Activated naive CD4-positive, alpha-beta T cell treated with Interleukin-2 at 50 U/mL for 16 hours (primary cell): ENCODE measurements around the gene BICC1.

ENCODE experiments used
- DNase-seq: peaks from one replicate; pipeline ENCODE4 v3.0.0-alpha.2; 2020

Gene BICC1, protein sequence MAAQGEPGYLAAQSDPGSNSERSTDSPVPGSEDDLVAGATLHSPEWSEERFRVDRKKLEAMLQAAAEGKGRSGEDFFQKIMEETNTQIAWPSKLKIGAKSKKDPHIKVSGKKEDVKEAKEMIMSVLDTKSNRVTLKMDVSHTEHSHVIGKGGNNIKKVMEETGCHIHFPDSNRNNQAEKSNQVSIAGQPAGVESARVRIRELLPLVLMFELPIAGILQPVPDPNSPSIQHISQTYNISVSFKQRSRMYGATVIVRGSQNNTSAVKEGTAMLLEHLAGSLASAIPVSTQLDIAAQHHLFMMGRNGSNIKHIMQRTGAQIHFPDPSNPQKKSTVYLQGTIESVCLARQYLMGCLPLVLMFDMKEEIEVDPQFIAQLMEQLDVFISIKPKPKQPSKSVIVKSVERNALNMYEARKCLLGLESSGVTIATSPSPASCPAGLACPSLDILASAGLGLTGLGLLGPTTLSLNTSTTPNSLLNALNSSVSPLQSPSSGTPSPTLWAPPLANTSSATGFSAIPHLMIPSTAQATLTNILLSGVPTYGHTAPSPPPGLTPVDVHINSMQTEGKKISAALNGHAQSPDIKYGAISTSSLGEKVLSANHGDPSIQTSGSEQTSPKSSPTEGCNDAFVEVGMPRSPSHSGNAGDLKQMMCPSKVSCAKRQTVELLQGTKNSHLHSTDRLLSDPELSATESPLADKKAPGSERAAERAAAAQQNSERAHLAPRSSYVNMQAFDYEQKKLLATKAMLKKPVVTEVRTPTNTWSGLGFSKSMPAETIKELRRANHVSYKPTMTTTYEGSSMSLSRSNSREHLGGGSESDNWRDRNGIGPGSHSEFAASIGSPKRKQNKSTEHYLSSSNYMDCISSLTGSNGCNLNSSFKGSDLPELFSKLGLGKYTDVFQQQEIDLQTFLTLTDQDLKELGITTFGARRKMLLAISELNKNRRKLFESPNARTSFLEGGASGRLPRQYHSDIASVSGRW

DNA sequence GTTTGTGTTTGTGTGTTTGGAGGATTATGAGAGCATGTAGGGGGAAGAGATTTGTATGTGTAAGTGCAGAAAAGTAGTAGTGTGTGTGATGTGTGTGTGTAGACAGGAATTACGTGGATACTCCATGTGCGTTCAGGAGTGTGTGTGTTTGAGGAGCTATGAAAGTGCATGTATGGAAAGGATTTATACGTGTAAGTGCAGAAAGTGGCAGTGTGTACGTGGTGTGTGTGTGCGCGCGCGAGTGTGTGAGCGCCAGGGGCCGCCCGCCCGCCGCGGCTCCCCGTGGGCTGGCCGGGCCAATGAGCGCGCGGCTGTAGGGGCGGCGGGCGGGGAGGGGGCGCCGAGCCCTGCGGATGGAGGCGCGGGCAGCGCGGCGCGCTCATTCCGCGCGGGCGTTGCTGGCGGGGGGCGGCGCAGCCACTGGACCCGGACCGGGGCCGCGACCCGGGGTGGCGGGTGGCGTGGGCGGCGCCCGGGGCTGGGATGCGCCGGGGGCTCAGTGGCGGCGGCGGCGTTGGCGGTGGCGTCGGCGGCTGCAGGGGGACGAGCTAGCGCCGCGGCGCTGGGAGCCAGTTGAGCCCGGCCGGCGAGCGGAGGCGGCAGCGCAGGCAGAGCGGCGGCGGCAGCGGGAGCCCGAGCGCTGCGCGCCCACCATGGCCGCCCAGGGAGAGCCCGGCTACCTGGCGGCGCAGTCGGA, at the start of gene BICC1:
Gene BICC1, plus strand, starts transcription at position 382 of the 697 bp plus-strand sequence. Its CDS starts 272 bp downstream, at position 654.
- no peak for DNase-seq

DNA sequence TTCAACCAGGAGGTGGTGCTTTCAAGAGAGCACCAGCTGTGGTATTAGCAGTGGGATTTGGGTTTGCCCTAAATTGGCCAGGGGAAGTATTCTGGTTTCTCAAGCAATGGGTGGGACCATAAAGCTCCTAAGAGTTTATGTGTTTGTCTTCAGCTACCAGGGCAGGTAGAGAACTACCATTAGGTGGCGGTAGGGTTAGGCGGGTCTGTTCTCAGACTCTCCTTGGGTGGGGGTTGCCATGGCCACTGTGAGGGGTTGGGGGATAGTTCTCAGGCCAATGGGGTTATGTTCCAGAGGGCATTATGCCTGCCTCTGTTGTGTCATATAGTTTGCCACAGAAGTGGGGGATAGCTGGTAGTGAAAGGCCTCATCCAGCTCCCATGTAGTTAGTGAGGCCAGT, 47.7 kb upstream of the BICC1 start:
- no peak for DNase-seq

DNA sequence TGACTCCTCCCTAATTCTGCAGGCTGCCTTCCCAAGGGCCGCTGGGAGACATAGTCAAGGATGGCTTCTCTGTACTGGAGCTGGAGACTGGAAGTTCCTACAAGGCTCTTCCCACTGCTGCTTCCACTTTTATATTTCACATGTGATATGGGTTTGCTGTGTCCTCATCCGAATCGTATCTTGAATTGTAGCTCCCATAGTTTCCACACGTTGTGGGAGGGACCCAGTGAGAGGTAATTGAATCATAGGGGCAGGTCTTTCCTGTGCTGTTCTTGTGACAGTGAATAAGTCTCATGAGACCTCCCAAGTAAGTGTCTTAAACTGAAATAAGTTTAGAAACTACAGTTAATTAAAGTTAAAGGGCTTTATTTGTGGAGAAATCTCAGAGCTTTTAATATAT, 47.0 kb upstream of the BICC1 start:
- no peak for DNase-seq

DNA sequence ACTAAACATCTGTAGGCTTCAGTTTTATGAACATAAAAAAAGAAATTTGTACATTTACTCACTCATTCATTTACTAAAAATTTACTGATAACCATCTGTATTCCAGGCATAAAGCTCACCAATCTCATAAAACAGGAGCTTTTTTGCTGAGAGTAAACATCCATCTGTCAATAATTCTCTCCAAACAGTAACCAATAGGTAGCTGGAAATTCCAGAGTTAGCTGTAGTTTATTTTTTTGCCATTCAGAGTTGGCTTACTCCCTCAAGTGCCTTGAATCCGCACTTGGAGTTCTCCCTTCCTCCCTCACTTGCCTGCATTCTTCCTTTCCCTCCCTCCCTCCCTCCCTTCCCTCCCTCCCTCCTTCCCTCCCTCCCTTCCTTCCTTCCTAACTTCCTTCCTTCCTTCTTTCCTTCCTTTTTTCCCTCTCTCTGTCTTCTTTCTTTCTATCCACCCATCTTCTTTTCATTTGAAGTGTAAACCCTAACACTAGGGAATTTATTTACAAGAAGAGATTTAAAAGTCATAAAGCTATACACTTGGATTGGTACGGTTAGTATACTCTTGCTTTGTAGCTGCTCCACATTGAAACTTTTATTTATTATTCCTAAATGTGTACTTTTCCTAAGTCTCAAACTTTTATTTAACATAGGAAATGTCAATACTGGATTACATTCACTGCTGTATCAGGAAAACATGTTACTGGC, 44.6 kb upstream of the BICC1 start:
- no peak for DNase-seq

DNA sequence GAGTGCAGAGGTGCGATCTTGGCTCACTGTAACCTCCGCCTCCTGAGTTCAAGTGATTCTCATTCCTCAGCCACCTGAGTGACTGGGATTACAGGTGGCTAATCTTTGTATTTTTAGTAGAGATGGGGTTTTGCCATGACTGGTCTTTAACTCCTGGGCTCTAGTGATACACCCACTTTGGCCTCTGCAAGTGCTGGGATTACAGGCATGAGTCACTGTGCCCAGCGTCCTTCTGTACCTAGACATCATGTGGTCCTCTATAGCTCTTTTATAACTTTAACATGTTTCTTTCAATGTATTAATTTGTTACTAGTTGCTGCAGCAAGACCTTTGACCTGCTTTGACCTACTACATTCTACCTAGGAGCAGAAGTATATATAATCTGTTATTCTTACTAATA, 38.7 kb upstream of the BICC1 start:
- DNase-seq: no peak

DNA sequence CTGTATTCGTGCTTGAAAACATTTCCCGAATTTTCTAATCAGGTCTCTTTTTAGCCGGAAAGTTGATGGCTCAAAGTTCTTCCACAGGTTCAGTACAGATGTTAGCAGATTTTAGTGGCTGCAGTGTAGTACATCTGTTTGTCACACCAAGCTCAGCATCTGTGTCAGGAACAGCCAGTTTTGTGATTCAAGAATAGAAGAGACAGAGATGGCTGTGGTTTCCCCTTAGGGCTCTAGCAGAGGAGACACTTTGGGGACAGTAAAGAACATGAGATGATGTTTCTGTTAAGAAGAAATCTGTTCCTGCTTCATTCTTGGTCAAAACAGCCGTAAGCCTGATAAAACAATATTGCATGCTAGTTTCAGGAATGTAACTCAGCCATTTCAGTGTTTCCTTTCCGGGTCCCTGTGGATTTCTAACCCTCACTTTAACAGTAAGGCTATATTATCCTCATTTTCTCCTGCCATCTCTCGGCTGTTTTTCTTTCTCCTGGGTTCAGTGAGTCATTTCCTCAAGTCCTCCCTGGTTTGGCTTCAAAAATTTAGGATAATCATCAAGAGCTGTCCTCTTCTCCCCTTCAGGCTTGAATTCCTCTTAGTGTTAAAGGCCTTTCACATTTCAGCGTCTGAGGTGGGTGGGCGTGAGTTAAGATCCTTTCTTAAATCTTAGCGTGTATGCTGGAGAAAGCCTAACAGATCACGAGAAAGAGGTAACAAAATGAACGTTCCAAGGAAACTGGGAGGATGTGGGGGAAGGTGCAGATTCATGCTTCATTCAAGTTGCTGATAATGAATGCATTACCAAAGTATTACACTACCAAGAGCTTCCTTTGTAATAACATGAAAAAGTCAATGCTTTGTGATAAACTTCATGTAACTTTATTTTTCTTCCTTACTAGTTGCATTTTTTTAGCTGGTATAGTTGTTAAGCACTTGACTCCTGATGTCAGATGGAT, 37.1 kb upstream of the BICC1 start:
- DNase-seq: no peak

DNA sequence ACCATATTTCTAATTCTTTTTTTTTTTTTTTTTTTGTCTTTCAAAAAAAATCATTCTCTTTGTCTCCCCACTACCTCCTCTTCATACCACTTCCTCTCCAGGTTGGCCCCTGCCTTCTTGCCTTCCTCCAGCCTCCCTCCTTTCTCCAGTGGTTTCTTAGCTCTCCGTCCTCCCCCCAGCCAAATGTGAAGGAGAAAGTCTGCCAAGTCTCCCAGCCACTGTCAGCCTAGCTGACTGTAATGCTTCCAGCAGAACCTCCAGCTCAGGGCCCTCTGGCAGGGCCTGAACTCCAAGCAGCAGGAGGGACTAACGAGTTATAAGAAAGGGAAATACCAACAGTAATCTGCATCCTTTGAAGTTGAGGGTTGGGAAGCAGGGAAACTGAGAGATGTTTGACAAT, 35.5 kb upstream of the BICC1 start:
- DNase-seq: no peak

DNA sequence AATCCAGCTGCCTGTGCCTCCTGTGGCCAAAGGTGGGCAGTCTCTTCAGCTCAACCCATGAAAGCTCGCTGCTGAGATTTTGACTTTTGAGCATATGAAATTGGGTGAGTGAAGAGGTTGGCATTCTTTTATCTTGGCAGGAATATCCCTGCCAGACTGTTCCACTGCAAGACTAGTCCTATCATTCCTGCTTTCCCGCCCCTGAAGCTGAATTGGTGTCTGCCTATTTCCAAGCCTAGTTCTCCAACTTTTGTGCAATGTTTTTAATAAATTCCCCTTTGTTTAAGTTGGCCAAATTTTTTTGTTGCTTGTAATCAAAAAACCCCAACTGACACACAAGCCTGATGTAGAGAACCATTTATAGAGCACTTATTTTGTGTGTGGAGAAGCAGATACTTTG, 34.8 kb upstream of the BICC1 start:
- no peak for DNase-seq

DNA sequence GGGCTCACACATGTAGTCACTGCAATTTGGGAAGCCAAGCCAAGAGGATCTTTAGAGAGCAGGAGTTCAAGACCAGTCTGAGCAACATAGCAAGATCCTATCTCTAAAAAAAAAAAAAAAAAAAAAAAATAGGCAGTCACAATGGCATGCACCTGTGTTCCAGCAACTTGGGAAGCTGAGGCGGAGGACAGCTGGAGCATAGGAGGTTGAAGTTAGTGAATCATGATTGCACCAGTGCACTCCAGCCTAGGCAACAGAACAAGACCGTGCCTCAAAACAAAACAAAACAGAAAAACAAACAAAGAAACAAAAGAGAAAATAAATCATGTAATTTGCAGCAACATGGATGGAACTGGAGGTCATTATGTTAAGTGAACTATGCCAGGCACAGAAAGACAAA, 33.6 kb upstream of the BICC1 start:
- no peak for DNase-seq

DNA sequence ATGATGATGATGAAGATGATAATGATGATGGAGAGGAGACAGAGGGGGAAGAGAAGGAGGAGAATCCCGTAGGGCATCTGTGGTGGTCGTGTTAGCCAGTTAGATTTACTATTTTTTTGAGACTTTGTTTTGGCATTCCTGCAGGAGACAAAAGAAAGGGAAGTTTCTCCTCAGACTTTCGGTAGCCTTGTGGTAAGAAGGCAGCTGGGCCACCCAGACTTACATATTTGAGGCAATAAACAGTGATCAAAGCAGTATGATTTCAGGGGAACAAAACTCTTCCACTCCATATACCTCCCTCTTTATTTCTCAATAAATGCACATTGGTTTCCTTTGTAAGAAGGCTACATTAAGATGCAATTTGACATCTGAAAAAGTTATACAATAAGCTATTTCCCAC, 32.4 kb upstream of the BICC1 start:
- no peak for DNase-seq

DNA sequence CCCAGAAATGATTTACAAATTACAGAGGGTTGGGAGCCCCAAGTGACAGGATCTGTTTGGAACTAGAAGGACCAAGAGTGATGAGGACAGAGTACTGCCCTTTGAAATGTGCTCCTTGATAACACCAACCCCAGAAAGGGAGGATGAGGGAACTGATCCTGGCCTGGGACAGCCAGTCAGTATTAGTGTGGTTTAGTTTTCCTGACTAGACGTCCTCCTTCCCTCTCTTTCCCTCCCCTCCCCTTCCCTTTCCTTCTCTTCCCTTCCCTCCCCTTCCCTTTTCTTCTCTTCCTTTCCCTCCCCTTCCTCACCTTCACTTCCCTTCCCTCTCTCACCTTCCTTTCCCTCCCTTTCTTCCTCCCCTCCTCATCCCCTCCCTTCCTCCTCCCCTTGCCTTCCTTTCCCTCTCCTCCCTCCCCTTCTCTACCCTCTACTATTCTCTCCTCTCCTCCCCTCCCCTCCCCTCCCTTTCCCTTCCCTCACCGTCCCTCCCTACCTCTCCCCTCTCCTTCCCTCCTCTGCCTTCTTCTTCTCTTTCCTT, 31.0 kb upstream of the BICC1 start:
- DNase-seq: no peak

DNA sequence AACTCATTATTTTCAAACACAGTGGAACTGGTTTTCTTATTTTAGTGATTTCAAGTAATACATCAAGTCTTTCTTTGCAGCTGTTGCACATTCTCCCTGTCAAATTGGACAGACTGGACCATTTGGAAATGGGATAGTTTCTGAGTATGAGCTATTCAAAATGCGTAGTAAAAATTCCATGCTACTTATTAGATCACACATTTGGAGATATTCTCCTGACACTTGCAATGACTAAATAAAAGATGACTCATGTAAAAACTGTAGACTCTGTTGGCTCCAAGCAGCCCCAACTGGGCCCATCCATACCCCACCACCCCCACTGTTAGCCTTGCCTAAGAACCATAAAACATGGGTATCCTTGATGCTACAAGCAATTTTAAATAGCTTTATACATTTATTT, 25.9 kb upstream of the BICC1 start:
- DNase-seq: no peak

DNA sequence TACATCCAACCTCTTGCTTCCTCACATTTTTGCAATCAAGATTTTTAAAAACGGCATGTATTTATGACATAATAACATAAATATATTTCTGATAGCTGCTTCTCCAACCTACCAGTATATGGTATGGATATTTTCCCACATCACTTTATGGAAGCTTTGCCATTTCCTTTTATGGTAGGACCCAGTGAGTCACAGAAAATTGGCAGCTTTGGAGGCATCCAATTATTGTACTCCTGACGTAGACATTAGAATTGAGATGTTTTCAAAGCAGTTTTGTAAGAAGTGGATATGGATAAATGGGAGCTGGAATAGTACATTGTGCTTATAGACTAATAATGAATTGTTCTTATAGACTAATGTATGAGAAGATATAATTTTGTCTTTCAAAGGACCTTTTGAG, 23.8 kb upstream of the BICC1 start:
- DNase-seq: no peak

DNA sequence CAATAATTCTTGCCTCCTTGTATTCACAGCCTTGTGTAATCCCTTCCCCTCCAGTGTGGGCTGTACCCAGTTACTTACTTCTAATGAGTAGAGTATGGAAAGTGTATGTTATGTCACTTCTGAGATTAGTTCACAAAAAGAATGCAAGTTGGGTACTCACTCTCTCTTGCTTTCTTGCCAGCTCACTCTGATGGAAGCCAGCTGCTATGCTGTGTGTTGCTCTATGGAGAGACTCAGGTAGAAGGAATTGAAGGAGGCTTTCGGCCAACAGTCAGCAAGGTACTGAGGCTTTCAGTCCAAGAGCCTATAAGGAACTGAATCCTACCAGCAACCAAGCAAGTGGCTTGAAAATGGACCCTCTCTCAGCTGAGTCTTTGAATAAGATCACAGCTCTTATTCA, 9.7 kb upstream of the BICC1 start:
- DNase-seq: no peak

DNA sequence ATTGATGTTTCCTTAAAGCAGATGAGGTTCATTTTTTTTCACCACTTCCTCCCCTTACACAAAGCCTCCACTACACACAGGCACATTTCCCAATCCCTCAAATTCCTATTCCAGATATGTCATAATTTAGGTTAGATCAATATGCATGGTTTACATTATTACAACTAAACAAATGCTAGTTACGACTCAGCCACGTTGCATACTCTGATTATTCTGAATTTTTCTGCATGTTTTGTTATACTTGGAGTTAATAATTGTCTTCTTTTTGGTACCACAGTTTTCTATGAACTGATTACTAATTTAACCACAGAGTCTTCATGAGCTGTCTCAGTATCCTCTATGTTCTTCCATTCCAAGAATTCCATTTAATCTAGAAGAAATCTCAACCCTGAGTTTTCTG, 4.4 kb upstream of the BICC1 start:
- DNase-seq: no peak

DNA sequence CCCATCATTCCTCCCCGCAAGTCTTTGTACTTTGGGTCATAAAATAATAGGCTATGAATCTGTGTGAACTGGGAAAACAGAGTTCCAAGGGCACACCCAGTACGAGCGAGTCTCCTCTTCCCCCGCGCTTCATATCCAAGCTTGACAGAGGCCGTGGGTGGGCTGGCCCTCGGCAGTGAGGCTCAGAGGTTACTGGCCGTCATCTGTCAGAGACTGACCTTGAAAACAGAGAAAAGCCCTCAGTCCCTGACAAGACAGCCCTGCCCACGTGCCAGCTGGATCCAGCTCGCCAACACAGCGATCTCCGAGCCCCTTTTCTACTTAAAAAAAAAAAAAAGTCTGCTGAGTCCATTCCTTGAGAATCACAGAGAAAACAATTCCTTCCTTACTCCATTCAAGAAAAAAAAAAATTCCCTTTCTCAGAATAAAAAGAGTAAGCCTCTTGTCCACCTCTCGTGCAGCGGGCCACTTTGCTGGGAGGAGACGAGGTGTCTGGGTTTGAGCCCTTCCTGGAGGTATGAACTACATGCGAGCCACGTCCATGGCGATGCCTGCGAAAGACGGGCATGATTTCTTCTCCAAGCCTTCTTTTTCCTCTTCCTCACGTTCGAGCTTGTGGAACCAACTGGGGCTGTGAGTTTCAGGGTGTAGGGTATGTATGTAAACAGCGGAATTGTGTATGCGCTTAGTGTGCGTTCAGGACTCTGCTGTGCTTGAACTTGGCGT, 744 bp upstream of the BICC1 start:
- DNase-seq: no peak

DNA sequence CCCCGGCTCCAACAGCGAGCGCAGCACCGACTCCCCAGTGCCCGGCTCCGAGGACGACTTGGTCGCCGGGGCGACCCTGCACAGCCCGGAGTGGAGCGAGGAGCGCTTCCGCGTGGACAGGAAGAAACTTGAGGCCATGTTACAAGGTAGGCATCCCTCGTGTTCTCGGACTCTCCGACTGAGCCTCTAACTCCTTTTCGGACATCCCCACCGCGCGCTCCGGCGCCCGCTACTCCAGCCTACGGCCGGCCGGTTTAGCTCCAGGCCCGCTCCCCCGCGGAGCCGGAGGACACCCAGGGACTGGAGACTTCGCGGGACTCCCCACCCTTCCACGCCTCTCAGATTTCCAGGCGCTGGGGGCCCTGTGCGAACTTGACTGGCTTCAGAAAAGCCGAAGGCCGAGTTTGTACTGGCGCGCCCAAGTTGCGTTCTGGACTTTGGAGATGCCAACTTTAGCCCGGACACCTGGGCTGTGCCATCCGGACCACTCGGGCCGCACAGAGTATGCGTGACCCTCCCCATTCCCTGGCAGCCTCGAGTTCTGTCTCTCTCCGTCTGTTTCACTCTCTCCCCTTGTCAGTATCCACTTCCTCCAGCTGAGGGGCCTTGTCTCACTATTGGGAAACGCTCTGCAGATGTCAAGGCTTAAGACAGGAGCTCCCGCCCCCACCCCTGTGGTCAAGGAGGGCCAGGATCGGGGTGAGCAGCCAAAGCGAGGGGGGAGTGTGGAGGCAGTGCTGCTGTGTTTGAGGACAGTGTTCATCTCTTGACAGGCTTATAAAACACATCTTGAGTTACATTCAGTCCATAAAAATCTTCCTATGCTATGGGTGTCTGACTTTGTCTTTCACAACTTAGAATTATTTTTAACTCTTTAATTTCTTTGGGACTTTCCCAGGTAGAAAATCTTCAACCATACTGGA, 777 bp downstream of the BICC1 start:
- no peak for DNase-seq

DNA sequence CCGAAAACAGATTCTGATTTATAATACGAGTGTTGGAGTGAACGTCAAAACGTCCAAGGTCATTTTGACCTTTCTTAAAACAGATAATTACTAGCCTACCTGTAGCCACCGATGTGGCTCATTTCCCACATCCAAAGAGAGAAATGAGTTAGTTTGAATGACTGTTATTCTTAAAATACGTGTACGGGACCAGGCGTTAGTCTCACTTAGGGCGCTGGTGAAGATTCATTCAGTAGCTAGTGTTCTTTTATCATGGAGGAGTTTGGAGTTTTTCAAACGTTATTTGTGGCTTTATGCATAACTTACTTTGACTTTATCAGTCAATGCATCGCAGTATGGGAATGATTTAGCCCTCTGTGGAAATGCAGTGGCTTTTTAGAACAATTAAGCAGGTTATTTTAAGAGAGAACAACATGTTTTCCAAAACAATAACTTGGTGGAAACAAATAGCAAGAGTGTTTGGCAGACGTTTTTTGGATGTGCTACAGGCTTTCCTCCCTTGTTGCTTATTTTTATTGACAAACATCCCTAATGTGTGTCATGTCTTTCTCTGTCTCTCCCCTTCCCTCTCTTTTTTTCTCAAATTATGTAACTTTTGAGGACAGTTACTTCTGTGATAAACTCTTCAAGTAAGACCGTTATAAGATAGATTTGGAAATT, 1.6 kb downstream of the BICC1 start:
- DNase-seq: no peak
